HCT116 (cell line): ENCODE measurements around the gene OSGIN1. TPM values are rescaled to one million over a fixed set of nuclear protein-coding genes. Genes with fewer than 3 reads are reported as not detected.

ENCODE experiments used
- ATAC-seq: fragments of 200-7000 bp; cut with Tn5 transposase; 2 replicates; pipeline ENCODE4 v1.9.1; 2020; ENCODE audit warnings: mild to moderate bottlenecking, moderate library complexity
- BruUV-seq: library from RNA; stranded (reverse); fragments of 400-500 nt; replicated peaks from 2 replicates; lab custom pipeline; 2021; lab: Mats Ljungman, UMichigan
- CTCF ChIA-PET: fragments of 300-600 bp; sonication (Branson Sonifier 250); formaldehyde crosslinking; loops from one replicate; lab custom pipeline; 2021; ENCODE audit warnings: antibody characterized with exemption; lab: Charles Lee
- POLR2A ChIA-PET: fragments of 300-600, 350-600 bp; sonication (Branson Sonifier 250); formaldehyde crosslinking; loops from one replicate; lab custom pipeline; 2021; ENCODE audit warnings: antibody characterized with exemption; lab: Charles Lee
- RAD21 ChIA-PET, 2 experiments: fragments of 300-600 bp; sonication (Branson Sonifier 250); formaldehyde crosslinking; loops; one replicate each; lab custom pipeline; 2023; ENCODE audit warnings: low total read pairs in 2 of 2; ENCODE audit not compliant: uncharacterized antibody in 2 of 2, unreplicated experiment in 2 of 2, low non-redundant PET in 1 of 2; lab: Charles Lee
- DNase-seq: peaks from one replicate; pipeline ENCODE4 v3.0.0-alpha.2; 2010; ENCODE audit warnings: low read depth, low spot score
- H2AFZ ChIP-seq: fragments of 200-600 bp; shearing (Covaris generic), sonication (generic); 2 replicates; pipeline ENCODE4 v1.6.1; 2017; ENCODE audit warnings: low read depth, mixed run types, mixed read lengths, antibody characterized with exemption, low read length; ENCODE audit not compliant: poor library complexity, severe bottlenecking
- H3K27ac ChIP-seq: 2 replicates; pipeline ENCODE4 v1.5.1; 2012; ENCODE audit warnings: low read depth, low read length
- H3K27me3 ChIP-seq: fragments of 200-600 bp; sonication (generic); 2 replicates; pipeline ENCODE4 v1.6.1; 2016; ENCODE audit warnings: mixed run types, low read length, mixed read lengths; ENCODE audit not compliant: insufficient read depth
- H3K36me3 ChIP-seq, 2 experiments: fragments of 200-500 bp in 1 of 2; fragments of 200-600 bp in 1 of 2; sonication (Bioruptor generic) in 1 of 2; sonication (generic) in 1 of 2; 2 replicates each; pipeline versions ENCODE4 v1.5.1 to v1.6.1; 2014 to 2016; ENCODE audit warnings: low read length in 2 of 2, inconsistent platforms in 1 of 2, mixed read lengths in 1 of 2, mixed run types in 1 of 2; ENCODE audit not compliant: insufficient read depth in 2 of 2, control insufficient read depth in 1 of 2
- H3K4me1 ChIP-seq, 2 experiments: fragments of 200-600 bp in 1 of 2; sonication (generic) in 1 of 2; 2 replicates each; pipeline versions ENCODE4 v1.5.1 to v1.6.1; 2012 to 2017; ENCODE audit warnings: low read length in 2 of 2, inconsistent platforms in 1 of 2, mild to moderate bottlenecking in 1 of 2, mixed read lengths in 1 of 2, mixed run types in 1 of 2, moderate library complexity in 1 of 2; ENCODE audit not compliant: insufficient read depth in 2 of 2, control insufficient read depth in 1 of 2
- H3K4me2 ChIP-seq: fragments of 200-600 bp; sonication (generic); 2 replicates; pipeline ENCODE4 v1.6.1; 2017; ENCODE audit warnings: mixed run types, low read length, mixed read lengths
- H3K4me3 ChIP-seq, 2 experiments: fragments of 200-600 bp in 1 of 2; sonication (generic) in 1 of 2; replicated peaks in 1 of 2; 2 replicates each; pipeline ENCODE4 v1.5.1; 2011 to 2016; ENCODE audit warnings: low read length in 2 of 2, control low read depth in 1 of 2, low read depth in 1 of 2, mild to moderate bottlenecking in 1 of 2, mixed read lengths in 1 of 2, mixed run types in 1 of 2
- H3K79me2 ChIP-seq: fragments of 200-600 bp; sonication (generic); 2 replicates; pipeline ENCODE4 v1.6.1; 2017; ENCODE audit warnings: mild to moderate bottlenecking, mixed run types, low read length, moderate library complexity, mixed read lengths; ENCODE audit not compliant: insufficient read depth
- H3K9ac ChIP-seq: fragments of 200-600 bp; sonication (generic); 2 replicates; pipeline ENCODE4 v1.6.1; 2016; ENCODE audit warnings: low read length, mixed read lengths
- H3K9me2 ChIP-seq: fragments of 200-600 bp; sonication (generic), shearing (Covaris generic); 2 replicates; pipeline ENCODE4 v1.6.1; 2017; ENCODE audit warnings: mixed run types, mild to moderate bottlenecking, moderate library complexity; ENCODE audit not compliant: insufficient read depth
- H3K9me3 ChIP-seq, 2 experiments: fragments of 200-500 bp in 1 of 2; fragments of 200-600 bp in 1 of 2; sonication (Bioruptor generic) in 1 of 2; sonication (generic) in 1 of 2; 2 replicates each; pipeline ENCODE4 v1.6.1; 2014 to 2017; ENCODE audit warnings: low read length in 2 of 2, mixed read lengths in 2 of 2, inconsistent platforms in 1 of 2, low read depth in 1 of 2, mild to moderate bottlenecking in 1 of 2, mixed run types in 1 of 2, moderate library complexity in 1 of 2; ENCODE audit not compliant: control insufficient read depth in 1 of 2, insufficient read depth in 1 of 2
- H4K20me1 ChIP-seq: fragments of 200-600 bp; sonication (generic), shearing (Covaris generic); 2 replicates; pipeline ENCODE4 v1.6.1; 2017; ENCODE audit warnings: mixed run types, mild to moderate bottlenecking, moderate library complexity; ENCODE audit not compliant: insufficient read depth
- CBX3 ChIP-seq: IDR thresholded peaks from 2 replicates; pipeline ENCODE4 v1.6.1; 2012; ENCODE audit warnings: low read depth
- CEBPB ChIP-seq: IDR thresholded peaks from 2 replicates; pipeline ENCODE4 v1.6.1; 2012; ENCODE audit warnings: low read depth
- ELF1 ChIP-seq: IDR thresholded peaks from 2 replicates; pipeline ENCODE4 v1.6.1; 2012; ENCODE audit warnings: low read depth, borderline replicate concordance
- EZH2 ChIP-seq: fragments of 200-600 bp; sonication (generic); IDR thresholded peaks from 2 replicates; pipeline ENCODE4 v1.6.1; 2017; ENCODE audit warnings: antibody characterized with exemption, mixed run types
- EZH2phosphoT487 ChIP-seq: fragments of 200-600 bp; IDR thresholded peaks from 2 replicates; pipeline ENCODE4 v1.6.1; 2018; ENCODE audit warnings: antibody characterized with exemption, borderline replicate concordance
- FOSL1 ChIP-seq: IDR thresholded peaks from 2 replicates; pipeline ENCODE4 v1.6.1; 2012; ENCODE audit warnings: low read depth
- JUND ChIP-seq: IDR thresholded peaks from 2 replicates; pipeline ENCODE4 v1.6.1; 2012
- POLR2A ChIP-seq: IDR thresholded peaks from 2 replicates; pipeline ENCODE4 v1.7.0; 2011; ENCODE audit warnings: borderline replicate concordance; ENCODE audit not compliant: insufficient read depth, insufficient read length; ENCODE audit errors: extremely low read depth
- RAD21 ChIP-seq: IDR thresholded peaks from 2 replicates; pipeline ENCODE4 v1.6.1; 2012; ENCODE audit warnings: low read depth, mild to moderate bottlenecking
- REST ChIP-seq: IDR thresholded peaks from 2 replicates; pipeline ENCODE4 v1.6.1; 2012; ENCODE audit warnings: low read depth
- SIN3A ChIP-seq: IDR thresholded peaks from 2 replicates; pipeline ENCODE4 v1.6.1; 2012; ENCODE audit warnings: low read depth
- SP1 ChIP-seq: IDR thresholded peaks from 2 replicates; pipeline ENCODE4 v1.6.1; 2012; ENCODE audit warnings: low read depth
- SRF ChIP-seq: IDR thresholded peaks from 2 replicates; pipeline ENCODE4 v1.6.1; 2012; ENCODE audit warnings: low read depth
- TCF7L2 ChIP-seq: IDR thresholded peaks from 2 replicates; pipeline ENCODE4 v1.7.0; 2011; ENCODE audit warnings: borderline replicate concordance, inconsistent platforms; ENCODE audit not compliant: insufficient read depth, insufficient read length; ENCODE audit errors: extremely low read depth
- YY1 ChIP-seq: IDR thresholded peaks from 2 replicates; pipeline ENCODE4 v1.6.1; 2011; ENCODE audit warnings: low read length, low read depth, moderate library complexity, mild to moderate bottlenecking; ENCODE audit not compliant: insufficient replicate concordance; ENCODE audit errors: extremely low read depth
- ZBTB33 ChIP-seq: IDR thresholded peaks from 2 replicates; pipeline ENCODE4 v1.6.1; 2011; ENCODE audit warnings: mild to moderate bottlenecking, low read length, moderate library complexity; ENCODE audit not compliant: insufficient replicate concordance; ENCODE audit errors: extremely low read depth
- ZFX ChIP-seq: fragments of 450-650 bp; IDR thresholded peaks from 2 replicates; pipeline ENCODE4 v1.6.1; 2017
- intact Hi-C: fragments of 100-400 bp; cut with micrococcal nuclease; formaldehyde crosslinking; loops from 2 replicates; pipeline ENCODE4 v1.10.0; 2022
- total RNA-seq: library from RNA; stranded (reverse); gene quantifications from one replicate; pipeline ENCODE4 v1.2.1, GENCODE V29; 2021; ENCODE audit not compliant: unreplicated experiment
- TF ChIP-seq, protein P1 (sequence below): IDR thresholded peaks from 2 replicates; pipeline ENCODE4 v1.6.1; 2012
- TF ChIP-seq, protein P2 (sequence below), 3 experiments: fragments of 200-600 bp in 1 of 3; sonication (generic) in 1 of 3; IDR thresholded peaks in 2 of 3; conservative IDR thresholded peaks in 1 of 3; 2 replicates each; pipeline ENCODE4 v1.5.1; 2012 to 2017; ENCODE audit warnings: low read depth in 2 of 3, low read length in 2 of 3, antibody characterized with exemption in 1 of 3, borderline replicate concordance in 1 of 3, control low read depth in 1 of 3, mild to moderate bottlenecking in 1 of 3, mixed read lengths in 1 of 3, mixed run types in 1 of 3, moderate library complexity in 1 of 3; ENCODE audit not compliant: insufficient read depth in 1 of 3

OSGIN1 gene
- total RNA-seq, 1 experiment from 2014 or later, result 19.8 TPM

DNA sequence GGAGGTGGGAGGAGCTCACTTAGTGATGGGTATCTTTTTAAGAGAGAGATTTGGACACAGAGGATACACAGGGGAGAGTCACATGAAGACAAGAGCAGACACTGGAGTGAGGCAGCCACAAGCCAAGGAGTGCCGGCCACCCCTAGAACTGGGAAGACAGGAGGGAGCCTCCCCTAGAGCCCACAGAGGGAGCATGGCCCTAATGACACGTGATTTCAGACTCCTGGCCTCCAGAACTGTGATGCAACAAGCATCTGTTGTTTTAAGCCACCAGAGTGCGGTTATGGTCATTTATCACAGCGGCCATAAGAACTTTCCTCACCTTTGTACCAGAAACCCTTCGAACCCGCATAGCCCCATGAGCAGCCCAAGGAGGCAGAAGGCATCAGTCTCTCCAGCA lies 56.2 kb downstream of the OSGIN1 start:
- BruUV-seq, result no TSS peak
- H3K79me2 ChIP-seq, result no peaks in the 10 kb centered on the region
- H3K9me2 ChIP-seq, result no peaks in the 10 kb centered on the region
- POLR2A ChIA-PET, result no interaction called here
- CTCF ChIA-PET, result no interaction called here
- no peaks in the 10 kb centered on the region for H3K9me3 ChIP-seq
- H3K9ac ChIP-seq, result no peak overlapping the region
- H3K27me3 ChIP-seq, result 0 out of 2 replicates have a peak, but pooled peaks cover 5% of the 10 kb centered on the region
- no peak overlapping the region for H2AFZ ChIP-seq
- RAD21 ChIA-PET, result no interaction called here
- no peak overlapping the region for H3K27ac ChIP-seq
- TF ChIP-seq RAD21 (no peak), SRF (no peak), CEBPB (no peak), SIN3A (no peak), SP1 (no peak), CBX3 (no peak), EZH2phosphoT487 (no peak), ELF1 (no peak), ZBTB33 (no peak), JUND (no peak), REST (no peak), YY1 (no peak), EZH2 (no peak), POLR2A (no peak), FOSL1 (no peak), TCF7L2 (no peak), ZFX (no peak)
- TF ChIP-seq, protein P1, sequence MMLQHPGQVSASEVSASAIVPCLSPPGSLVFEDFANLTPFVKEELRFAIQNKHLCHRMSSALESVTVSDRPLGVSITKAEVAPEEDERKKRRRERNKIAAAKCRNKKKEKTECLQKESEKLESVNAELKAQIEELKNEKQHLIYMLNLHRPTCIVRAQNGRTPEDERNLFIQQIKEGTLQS, result no peak
- TF ChIP-seq, protein P2, sequence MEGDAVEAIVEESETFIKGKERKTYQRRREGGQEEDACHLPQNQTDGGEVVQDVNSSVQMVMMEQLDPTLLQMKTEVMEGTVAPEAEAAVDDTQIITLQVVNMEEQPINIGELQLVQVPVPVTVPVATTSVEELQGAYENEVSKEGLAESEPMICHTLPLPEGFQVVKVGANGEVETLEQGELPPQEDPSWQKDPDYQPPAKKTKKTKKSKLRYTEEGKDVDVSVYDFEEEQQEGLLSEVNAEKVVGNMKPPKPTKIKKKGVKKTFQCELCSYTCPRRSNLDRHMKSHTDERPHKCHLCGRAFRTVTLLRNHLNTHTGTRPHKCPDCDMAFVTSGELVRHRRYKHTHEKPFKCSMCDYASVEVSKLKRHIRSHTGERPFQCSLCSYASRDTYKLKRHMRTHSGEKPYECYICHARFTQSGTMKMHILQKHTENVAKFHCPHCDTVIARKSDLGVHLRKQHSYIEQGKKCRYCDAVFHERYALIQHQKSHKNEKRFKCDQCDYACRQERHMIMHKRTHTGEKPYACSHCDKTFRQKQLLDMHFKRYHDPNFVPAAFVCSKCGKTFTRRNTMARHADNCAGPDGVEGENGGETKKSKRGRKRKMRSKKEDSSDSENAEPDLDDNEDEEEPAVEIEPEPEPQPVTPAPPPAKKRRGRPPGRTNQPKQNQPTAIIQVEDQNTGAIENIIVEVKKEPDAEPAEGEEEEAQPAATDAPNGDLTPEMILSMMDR (IDR thresholded peaks at IDR 0.05 in 2 of 3, conservative IDR thresholded peaks at IDR 0.05 in 1 of 3; ENCODE audit: borderline replicate concordance in 1 of 3, insufficient read depth in 1 of 3, low read depth in 2 of 3, low read length in 2 of 3), result no peak
- TF ChIP-seq, all 23 proteins: peak for 0
- no peak for ATAC-seq
- Histone ChIP-seq H3K4me1 (peaks cover 5 to 12% of the 10 kb centered on the region in 2 experiments), H4K20me1 (no peaks in the 10 kb centered on the region), H3K4me3 (no peak overlapping the region), H3K36me3 (no peaks in the 10 kb centered on the region), H3K4me2 (no peak overlapping the region)
- intact Hi-C loops, result no loop called here
- no peak for DNase-seq
